ENCODE results near the gene AFTPH.

- TF ChIP-seq, protein P1, sequence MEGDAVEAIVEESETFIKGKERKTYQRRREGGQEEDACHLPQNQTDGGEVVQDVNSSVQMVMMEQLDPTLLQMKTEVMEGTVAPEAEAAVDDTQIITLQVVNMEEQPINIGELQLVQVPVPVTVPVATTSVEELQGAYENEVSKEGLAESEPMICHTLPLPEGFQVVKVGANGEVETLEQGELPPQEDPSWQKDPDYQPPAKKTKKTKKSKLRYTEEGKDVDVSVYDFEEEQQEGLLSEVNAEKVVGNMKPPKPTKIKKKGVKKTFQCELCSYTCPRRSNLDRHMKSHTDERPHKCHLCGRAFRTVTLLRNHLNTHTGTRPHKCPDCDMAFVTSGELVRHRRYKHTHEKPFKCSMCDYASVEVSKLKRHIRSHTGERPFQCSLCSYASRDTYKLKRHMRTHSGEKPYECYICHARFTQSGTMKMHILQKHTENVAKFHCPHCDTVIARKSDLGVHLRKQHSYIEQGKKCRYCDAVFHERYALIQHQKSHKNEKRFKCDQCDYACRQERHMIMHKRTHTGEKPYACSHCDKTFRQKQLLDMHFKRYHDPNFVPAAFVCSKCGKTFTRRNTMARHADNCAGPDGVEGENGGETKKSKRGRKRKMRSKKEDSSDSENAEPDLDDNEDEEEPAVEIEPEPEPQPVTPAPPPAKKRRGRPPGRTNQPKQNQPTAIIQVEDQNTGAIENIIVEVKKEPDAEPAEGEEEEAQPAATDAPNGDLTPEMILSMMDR (IDR thresholded peaks at IDR 0.05) = no peak
- no peak for TF ChIP-seq POLR2A (IDR thresholded peaks at IDR 0.05)
Observed at GRCh38 chr2:64641599-64641998, 117.5 kb downstream of the AFTPH start.

Measured in testis (tissue), 2 donors.